ENCODE measurements around the gene PRR12.
A peak's percentile ranks its signal among the peaks of the same experiment; 100 is the strongest.

PRR12 gene

GRCh38 chr19:49567861-49568441 is 23.0 kb upstream of the PRR12 start:
- Histone ChIP-seq H3K4me1 (ENCODE audit: control insufficient read depth, low read length) (peaks cover 15% of the 10 kb centered on the region), H3K4me2 (ENCODE audit: low read length) (no peak overlapping the region), H3K27me3 (ENCODE audit: control insufficient read depth, low read length) (no peaks in the 10 kb centered on the region), H3K79me2 (ENCODE audit: control insufficient read depth, low read length) (peaks cover 40% of the 10 kb centered on the region), H3K4me3 (ENCODE audit: low read length) (no peak overlapping the region), H3K27ac (ENCODE audit: low read depth, low read length) (no peak overlapping the region), H3F3A (ENCODE audit: control insufficient read depth, insufficient read depth) (no peaks in the 10 kb centered on the region), H3K9me2 (replicated peaks; ENCODE audit: control insufficient read depth, low read length) (no peaks in the 10 kb centered on the region), H3K36me3 (ENCODE audit: control insufficient read depth, low read length) (no peaks in the 10 kb centered on the region), H3K9me3 (ENCODE audit: control insufficient read depth, insufficient read depth, low read length) (no peaks in the 10 kb centered on the region), H4K20me1 (ENCODE audit: control insufficient read depth, insufficient read depth, low read depth, low read length) (no peaks in the 10 kb centered on the region)
- no peak for TF ChIP-seq EZH2phosphoT487 (IDR thresholded peaks at IDR 0.05; ENCODE audit: borderline replicate concordance, low read length)
- no peak for TF ChIP-seq CTCF (IDR thresholded peaks at IDR 0.05; ENCODE audit: low read depth, low read length, poor library complexity, severe bottlenecking)

- Histone ChIP-seq H3K4me3 (ENCODE audit: low read length) (no peak overlapping the region), H3K9me3 (ENCODE audit: control insufficient read depth, insufficient read depth, low read length) (no peaks in the 10 kb centered on the region), H3K27me3 (ENCODE audit: control insufficient read depth, low read length) (no peaks in the 10 kb centered on the region), H3K79me2 (ENCODE audit: control insufficient read depth, low read length) (peaks cover 39% of the 10 kb centered on the region), H3F3A (ENCODE audit: control insufficient read depth, insufficient read depth) (no peaks in the 10 kb centered on the region), H3K4me2 (ENCODE audit: low read length) (0 out of 2 replicates have a peak overlapping the region, but pooled peaks have one; percentile 13), H3K27ac (ENCODE audit: low read depth, low read length) (no peak overlapping the region), H3K36me3 (ENCODE audit: control insufficient read depth, low read length) (peaks cover 8% of the 10 kb centered on the region), H4K20me1 (ENCODE audit: control insufficient read depth, insufficient read depth, low read depth, low read length) (no peaks in the 10 kb centered on the region), H3K4me1 (ENCODE audit: control insufficient read depth, low read length) (peaks cover 11% of the 10 kb centered on the region), H3K9me2 (replicated peaks; ENCODE audit: control insufficient read depth, low read length) (no peaks in the 10 kb centered on the region)
- no peak for TF ChIP-seq EZH2phosphoT487 (IDR thresholded peaks at IDR 0.05; ENCODE audit: borderline replicate concordance, low read length)
- peak; percentile 98 for TF ChIP-seq CTCF (IDR thresholded peaks at IDR 0.05; ENCODE audit: low read depth, low read length, poor library complexity, severe bottlenecking)
Observed at GRCh38 chr19:49570138-49570856, 20.7 kb upstream of the PRR12 start.

GRCh38 chr19:49570997-49571676 is 19.8 kb upstream of the PRR12 start:
- H3K9me3 ChIP-seq (ENCODE audit: control insufficient read depth, insufficient read depth, low read length): no peaks in the 10 kb centered on the region
- no peaks in the 10 kb centered on the region for H3K27me3 ChIP-seq (ENCODE audit: control insufficient read depth, low read length)
- H3F3A ChIP-seq (ENCODE audit: control insufficient read depth, insufficient read depth): no peaks in the 10 kb centered on the region
- peaks cover 45% of the 10 kb centered on the region for H3K79me2 ChIP-seq (ENCODE audit: control insufficient read depth, low read length)
- no peaks in the 10 kb centered on the region for H3K9me2 ChIP-seq (replicated peaks; ENCODE audit: control insufficient read depth, low read length)
- H3K4me3 ChIP-seq (ENCODE audit: low read length): no peak overlapping the region
- TF ChIP-seq CTCF (IDR thresholded peaks at IDR 0.05; ENCODE audit: low read depth, low read length, poor library complexity, severe bottlenecking) (no peak), EZH2phosphoT487 (IDR thresholded peaks at IDR 0.05; ENCODE audit: borderline replicate concordance, low read length) (no peak)
- H3K4me2 ChIP-seq (ENCODE audit: low read length): no peak overlapping the region
- H3K36me3 ChIP-seq (ENCODE audit: control insufficient read depth, low read length): peaks cover 14% of the 10 kb centered on the region
- H4K20me1 ChIP-seq (ENCODE audit: control insufficient read depth, insufficient read depth, low read depth, low read length): no peaks in the 10 kb centered on the region
- H3K27ac ChIP-seq (ENCODE audit: low read depth, low read length): no peak overlapping the region
- H3K4me1 ChIP-seq (ENCODE audit: control insufficient read depth, low read length): peaks cover 11% of the 10 kb centered on the region
